GM18870 (cell line): ENCODE data around the gene NPC1.

Experiments used
- ATAC-seq: cut with Tn5 transposase; IDR thresholded peaks from one replicate; pipeline ENCODE4 v1.9.1; 2021; ENCODE audit warnings: moderate library complexity; ENCODE audit not compliant: unreplicated experiment

The NPC1 gene

GRCh38 chr18:23551978-23552377 lies 34.3 kb downstream of the NPC1 start:
- ATAC-seq = no peak

GRCh38 chr18:23550898-23551297 lies 35.4 kb downstream of the NPC1 start:
- ATAC-seq = no peak

GRCh38 chr18:23548719-23549118 lies 37.6 kb downstream of the NPC1 start:
- ATAC-seq = no peak

GRCh38 chr18:23548275-23548674 lies 38.0 kb downstream of the NPC1 start:
- ATAC-seq = no peak

- no peak for ATAC-seq
Observed at GRCh38 chr18:23547846-23548245, 38.5 kb downstream of the NPC1 start.

GRCh38 chr18:23547306-23547705 lies 39.0 kb downstream of the NPC1 start:
- ATAC-seq = no peak

- ATAC-seq = no peak
Observed at GRCh38 chr18:23545247-23545789, 41.0 kb downstream of the NPC1 start.

GRCh38 chr18:23542461-23542860 lies 43.8 kb downstream of the NPC1 start:
- ATAC-seq = no peak

- no peak for ATAC-seq
Observed at GRCh38 chr18:23541349-23542093, 44.8 kb downstream of the NPC1 start.

GRCh38 chr18:23540867-23541266 lies 45.4 kb downstream of the NPC1 start:
- peak; percentile 58 for ATAC-seq

- no peak for ATAC-seq
Observed at GRCh38 chr18:23539911-23540525, 46.3 kb downstream of the NPC1 start.

GRCh38 chr18:23539296-23539695 lies 47.0 kb downstream of the NPC1 start:
- no peak for ATAC-seq

GRCh38 chr18:23538870-23539269 lies 47.4 kb downstream of the NPC1 start:
- ATAC-seq = no peak

GRCh38 chr18:23538001-23538400 lies 48.3 kb downstream of the NPC1 start:
- no peak for ATAC-seq

GRCh38 chr18:23537274-23537673 lies 49.0 kb downstream of the NPC1 start:
- ATAC-seq = no peak

- no peak for ATAC-seq
Observed at GRCh38 chr18:23536204-23536603, 50.1 kb downstream of the NPC1 start.

GRCh38 chr18:23534276-23534675 lies 52.0 kb downstream of the NPC1 start:
- ATAC-seq = no peak

- ATAC-seq = no peak
Observed at GRCh38 chr18:23532848-23533247, 53.5 kb downstream of the NPC1 start.

GRCh38 chr18:23531912-23532311 lies 54.4 kb downstream of the NPC1 start:
- ATAC-seq = no peak

GRCh38 chr18:23530195-23530594 lies 56.1 kb downstream of the NPC1 start:
- ATAC-seq = no peak

GRCh38 chr18:23529604-23530003 lies 56.7 kb downstream of the NPC1 start:
- ATAC-seq = no peak
